GM12878 (cell line): Measurements from ENCODE around the gene RIPPLY3. TPM values are rescaled to one million over a fixed set of nuclear protein-coding genes. Genes with fewer than 3 reads are reported as not detected.

Source experiments
- ATAC-seq: fragments of 200-7000 bp; cut with Tn5 transposase; 3 replicates; pipeline ENCODE4 v1.9.1; 2020; ENCODE audit warnings: mild to moderate bottlenecking, moderate library complexity
- BruUV-seq: library from RNA; stranded (reverse); fragments of 400-500 nt; replicated peaks from 2 replicates; lab custom pipeline; 2021; lab: Mats Ljungman, UMichigan
- CTCF ChIA-PET: fragments of 300-600 bp; sonication (Branson Sonifier 250); formaldehyde crosslinking; extraction: SDS; loops from one replicate; lab custom pipeline; 2021; ENCODE audit warnings: inconsistent platforms; lab: Yijun Ruan, JAX
- POLR2A ChIA-PET: fragments of 350-600 bp; formaldehyde crosslinking; extraction: SDS; loops from one replicate; lab custom pipeline; 2021; ENCODE audit warnings: inconsistent platforms; lab: Charles Lee
- RAD21 ChIA-PET: fragments of 300-600 bp; sonication (Branson Sonifier 250); formaldehyde crosslinking; loops from one replicate; lab custom pipeline; 2023; ENCODE audit warnings: antibody characterized with exemption; ENCODE audit not compliant: unreplicated experiment; lab: Charles Lee
- SMC1A ChIA-PET: fragments of 300-600 bp; sonication (Branson Sonifier 250); formaldehyde crosslinking; loops from one replicate; lab custom pipeline; 2023; ENCODE audit not compliant: unreplicated experiment, uncharacterized antibody; lab: Charles Lee
- DNase-seq: peaks from one replicate; pipeline ENCODE4 v3.0.0-alpha.2; 2011; ENCODE audit warnings: low read depth, low spot score
- FAIRE-seq: peaks from 3 replicates; lab custom pipeline; 2011; peaks lifted over from hg19 to GRCh38; lab: Jason Lieb, UNC
- H2AFZ ChIP-seq: 2 replicates; pipeline ENCODE4 v1.6.0; 2011; ENCODE audit warnings: low read depth, low read length, control low read depth; ENCODE audit not compliant: control insufficient read depth
- H3K27ac ChIP-seq: 2 replicates; pipeline ENCODE4 v1.5.1; 2011; ENCODE audit warnings: control low read depth; ENCODE audit not compliant: control insufficient read depth, insufficient read depth
- H3K27me3 ChIP-seq, 2 experiments: replicated peaks in 1 of 2; 2 replicates each; pipeline versions ENCODE4 v1.6.0 to v1.6.1; 2011; ENCODE audit warnings: low read length in 1 of 2; ENCODE audit not compliant: control insufficient read depth in 2 of 2, insufficient read depth in 2 of 2
- H3K36me3 ChIP-seq, 2 experiments: 2 replicates each; pipeline ENCODE4 v1.5.1; 2011; ENCODE audit warnings: low read length in 1 of 2; ENCODE audit not compliant: control insufficient read depth in 2 of 2, insufficient read depth in 2 of 2
- H3K4me1 ChIP-seq: 2 replicates; pipeline ENCODE4 v1.6.1; 2011; ENCODE audit warnings: mild to moderate bottlenecking, low read length, moderate library complexity, mixed read lengths; ENCODE audit not compliant: control insufficient read depth, insufficient read depth
- H3K4me2 ChIP-seq: 2 replicates; pipeline ENCODE4 v1.6.0; 2011; ENCODE audit warnings: control low read depth; ENCODE audit not compliant: control insufficient read depth, insufficient read depth
- H3K4me3 ChIP-seq: fragments of 200-600 bp; sonication (generic); 2 replicates; pipeline ENCODE4 v1.5.1; 2016
- H3K79me2 ChIP-seq: 2 replicates; pipeline ENCODE4 v1.6.0; 2011; ENCODE audit warnings: low read length; ENCODE audit not compliant: control insufficient read depth, insufficient read depth
- H3K9ac ChIP-seq: 2 replicates; pipeline ENCODE4 v1.8.0; 2011; ENCODE audit warnings: low read length, control low read depth, mixed read lengths; ENCODE audit not compliant: control insufficient read depth, insufficient read depth
- H3K9me3 ChIP-seq: replicated peaks from 3 replicates; pipeline ENCODE4 v1.5.1; 2011; ENCODE audit warnings: mild to moderate bottlenecking, low read length; ENCODE audit not compliant: control insufficient read depth, insufficient read depth
- H4K20me1 ChIP-seq: 2 replicates; pipeline ENCODE4 v1.6.0; 2011; ENCODE audit not compliant: control insufficient read depth, insufficient read depth
- ASH2L ChIP-seq: fragments of 300-600, 200-600 bp; sonication (generic); IDR thresholded peaks from 2 replicates; pipeline ENCODE4 v1.6.1; 2017; ENCODE audit warnings: low read depth, mild to moderate bottlenecking, borderline replicate concordance
- ATF7 ChIP-seq: fragments of 450-650 bp; IDR thresholded peaks from 2 replicates; pipeline ENCODE4 v1.6.1; 2016; ENCODE audit warnings: low read depth, mild to moderate bottlenecking
- CREM ChIP-seq: IDR thresholded peaks from 2 replicates; pipeline ENCODE4 v1.6.1; 2014; ENCODE audit warnings: antibody characterized with exemption, low read depth
- HDAC6 ChIP-seq: fragments of 200-600 bp; sonication (generic); IDR thresholded peaks from one replicate; pipeline ENCODE4 v1.8.0; 2017; ENCODE audit warnings: antibody characterized with exemption; ENCODE audit not compliant: unreplicated experiment
- JUND ChIP-seq: IDR thresholded peaks from 2 replicates; pipeline ENCODE4 v1.6.1; 2012; ENCODE audit warnings: low read depth, mild to moderate bottlenecking, low read length, improper control_type of control experiment, moderate library complexity
- KAT2A ChIP-seq: conservative IDR thresholded peaks from 2 replicates; pipeline ENCODE4 v1.6.1; 2011; ENCODE audit warnings: low read depth, low read length; ENCODE audit not compliant: control insufficient read depth
- KLF5 ChIP-seq: fragments of 450-650 bp; IDR thresholded peaks from 2 replicates; pipeline ENCODE4 v1.6.1; 2014; ENCODE audit warnings: mild to moderate bottlenecking; ENCODE audit not compliant: partially characterized antibody
- MYC ChIP-seq: IDR thresholded peaks from 2 replicates; pipeline ENCODE4 v1.6.1; 2011; ENCODE audit warnings: mild to moderate bottlenecking, low read length, moderate library complexity, inconsistent platforms; ENCODE audit not compliant: insufficient read depth, insufficient replicate concordance, insufficient read length, severe bottlenecking
- NBN ChIP-seq: fragments of 450-650 bp; IDR thresholded peaks from 2 replicates; pipeline ENCODE4 v1.6.1; 2016
- NFYB ChIP-seq: IDR thresholded peaks from 2 replicates; pipeline ENCODE4 v1.6.1; 2011; ENCODE audit warnings: low read depth, mild to moderate bottlenecking, low read length, improper control_type of control experiment, moderate library complexity; ENCODE audit not compliant: insufficient read depth
- RBBP5 ChIP-seq: fragments of 200-600 bp; sonication (generic); conservative IDR thresholded peaks from 2 replicates; pipeline ENCODE4 v1.6.1; 2016
- RUNX3 ChIP-seq: IDR thresholded peaks from 2 replicates; pipeline ENCODE4 v1.6.1; 2012; ENCODE audit warnings: low read length, inconsistent platforms
- SPI1 ChIP-seq: IDR thresholded peaks from 2 replicates; pipeline ENCODE4 v1.6.1; 2011; ENCODE audit warnings: low read depth, mild to moderate bottlenecking, low read length, moderate library complexity, borderline replicate concordance; ENCODE audit not compliant: insufficient read depth
- TAF1 ChIP-seq: IDR thresholded peaks from 2 replicates; pipeline ENCODE4 v1.6.1; 2011; ENCODE audit warnings: mild to moderate bottlenecking, low read depth, low read length, borderline replicate concordance
- TBL1XR1 ChIP-seq: IDR thresholded peaks from 2 replicates; pipeline ENCODE4 v1.6.1; 2012; ENCODE audit warnings: low read depth, low read length, improper control_type of control experiment
- YBX1 ChIP-seq: fragments of 450-650 bp; IDR thresholded peaks from 2 replicates; pipeline ENCODE4 v1.6.1; 2016; ENCODE audit warnings: antibody characterized with exemption
- WGBS: methylation state at CpG from one replicate; pipeline ENCODE4 v1.1.6; 2016; ENCODE audit warnings: low lambda C conversion rate; ENCODE audit not compliant: insufficient replicate concordance, insufficient coverage; ENCODE audit errors: missing lambda C conversion rate; 5-methylcytosine and 5-hydroxymethylcytosine counted together
- in situ Hi-C: fragments of 300-500 bp; cut with MboI; formaldehyde crosslinking; loops from 9 replicates; pipeline ENCODE4 v1.14.3; 2018; ENCODE audit warnings: mixed read lengths
- intact Hi-C: fragments of 100-400 bp; cut with micrococcal nuclease; formaldehyde crosslinking; loops from one replicate; pipeline ENCODE4 v1.14.2; 2022; ENCODE audit not compliant: unreplicated experiment
- polyA plus RNA-seq, 11 experiments: library from polyadenylated mRNA; depleted of rRNA in 4 of 11; unstranded in 6 of 11; stranded (reverse) in 5 of 11; fragments of >200 nt; fragmentation: Nextera tagmentation in 4 of 11; fragmentation: Illumina TruSeq in 1 of 11; extraction: Ambion mirVana in 4 of 11; extraction: Trizol in 1 of 11; gene quantifications; 1 replicate in 1 of 11; 2 replicates in 10 of 11; pipeline versions ENCODE4 v1.2.1 to v1.2.3, GENCODE V29; 2011 to 2016; ENCODE audit warnings: inconsistent platforms in 2 of 11, missing spikeins in 2 of 11, low read depth in 1 of 11
- total RNA-seq, 4 experiments: library from RNA; depleted of rRNA in 3 of 4; stranded (reverse); fragments of >200 nt in 3 of 4; fragmentation: Illumina TruSeq in 1 of 4; extraction: Trizol in 1 of 4; gene quantifications; 2 replicates each; pipeline versions ENCODE4 v1.2.1 to v1.2.3, GENCODE V29; 2013 to 2021
- TF ChIP-seq, protein P1 (sequence below): fragments of 450-650 bp; IDR thresholded peaks from 2 replicates; pipeline ENCODE4 v1.6.1; 2016; ENCODE audit warnings: mild to moderate bottlenecking, moderate library complexity, borderline replicate concordance

Gene RIPPLY3
- total and polyA plus RNA-seq, 10 of the 15 experiments (the other 5 are each of a cell fraction or from before 2014, with no cell fraction given): not detected

GRCh38 chr21:37008724-37009123 lies 2.2 kb downstream of the RIPPLY3 start:
- in situ Hi-C loops: no loop called here
- no peak for FAIRE-seq

More at GRCh38 chr21:37008724-37009123, 2.2 kb downstream of the RIPPLY3 start:
- ChIA-PET RAD21 (interaction anchor here (1.0 kb wide), 1 partner anchor 33 kb away, joined by 4 read pairs; no protein-coding TSS in a partner anchor), POLR2A (no interaction called here), SMC1A (interaction anchor here (1.6 kb wide), 1 partner anchor 32 kb away, joined by 6 read pairs; no protein-coding TSS in a partner anchor), CTCF (interaction anchor here (0.6 to 0.7 kb wide), 2 partner anchors 8 to 69 kb away, joined by 3 read pairs; no protein-coding TSS in a partner anchor)
- H3K4me1 ChIP-seq: no peaks in the 10 kb centered on the region; the same call in 1 of the 2 replicates
- 62% methylated on average over 11 of the region's 12 CpGs for WGBS
- BruUV-seq: no TSS peak
- H4K20me1 ChIP-seq: no peaks in the 10 kb centered on the region
- no peak overlapping the region for H3K27ac ChIP-seq
- intact Hi-C loops: loop anchor here (1.0 to 2.0 kb wide), 2 partner anchors 31 to 70 kb away; no protein-coding TSS in a partner anchor
- DNase-seq (no peak), ATAC-seq (no peak)
- H3K9me3 ChIP-seq: no peaks in the 10 kb centered on the region; the same call in 2 of the 3 replicates
- H3K4me2 ChIP-seq: no peak overlapping the region
- no peak for TF ChIP-seq TAF1
- no peak for TF ChIP-seq NFYB
- TF ChIP-seq, protein P1, sequence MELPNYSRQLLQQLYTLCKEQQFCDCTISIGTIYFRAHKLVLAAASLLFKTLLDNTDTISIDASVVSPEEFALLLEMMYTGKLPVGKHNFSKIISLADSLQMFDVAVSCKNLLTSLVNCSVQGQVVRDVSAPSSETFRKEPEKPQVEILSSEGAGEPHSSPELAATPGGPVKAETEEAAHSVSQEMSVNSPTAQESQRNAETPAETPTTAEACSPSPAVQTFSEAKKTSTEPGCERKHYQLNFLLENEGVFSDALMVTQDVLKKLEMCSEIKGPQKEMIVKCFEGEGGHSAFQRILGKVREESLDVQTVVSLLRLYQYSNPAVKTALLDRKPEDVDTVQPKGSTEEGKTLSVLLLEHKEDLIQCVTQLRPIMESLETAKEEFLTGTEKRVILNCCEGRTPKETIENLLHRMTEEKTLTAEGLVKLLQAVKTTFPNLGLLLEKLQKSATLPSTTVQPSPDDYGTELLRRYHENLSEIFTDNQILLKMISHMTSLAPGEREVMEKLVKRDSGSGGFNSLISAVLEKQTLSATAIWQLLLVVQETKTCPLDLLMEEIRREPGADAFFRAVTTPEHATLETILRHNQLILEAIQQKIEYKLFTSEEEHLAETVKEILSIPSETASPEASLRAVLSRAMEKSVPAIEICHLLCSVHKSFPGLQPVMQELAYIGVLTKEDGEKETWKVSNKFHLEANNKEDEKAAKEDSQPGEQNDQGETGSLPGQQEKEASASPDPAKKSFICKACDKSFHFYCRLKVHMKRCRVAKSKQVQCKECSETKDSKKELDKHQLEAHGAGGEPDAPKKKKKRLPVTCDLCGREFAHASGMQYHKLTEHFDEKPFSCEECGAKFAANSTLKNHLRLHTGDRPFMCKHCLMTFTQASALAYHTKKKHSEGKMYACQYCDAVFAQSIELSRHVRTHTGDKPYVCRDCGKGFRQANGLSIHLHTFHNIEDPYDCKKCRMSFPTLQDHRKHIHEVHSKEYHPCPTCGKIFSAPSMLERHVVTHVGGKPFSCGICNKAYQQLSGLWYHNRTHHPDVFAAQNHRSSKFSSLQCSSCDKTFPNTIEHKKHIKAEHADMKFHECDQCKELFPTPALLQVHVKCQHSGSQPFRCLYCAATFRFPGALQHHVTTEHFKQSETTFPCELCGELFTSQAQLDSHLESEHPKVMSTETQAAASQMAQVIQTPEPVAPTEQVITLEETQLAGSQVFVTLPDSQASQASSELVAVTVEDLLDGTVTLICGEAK: no peak
- no peak for TF ChIP-seq RUNX3
- no peak for TF ChIP-seq MYC
- TF ChIP-seq CREM: no peak
- no peak for TF ChIP-seq SPI1
- TF ChIP-seq RBBP5: no peak
- TF ChIP-seq HDAC6: no peak
- no peak for TF ChIP-seq JUND
- no peak for TF ChIP-seq NBN
- TF ChIP-seq KLF5: no peak
- TF ChIP-seq KAT2A: no peak
- no peak for TF ChIP-seq YBX1
- TF ChIP-seq TBL1XR1: no peak
- TF ChIP-seq ASH2L: no peak
- no peak for TF ChIP-seq ATF7
- peaks cover 2 to 13% of the 10 kb centered on the region in 2 experiments; a peak in 2 of 4 replicates for H3K27me3 ChIP-seq
- H3K36me3 ChIP-seq: no peaks in the 10 kb centered on the region
- no peak overlapping the region for H3K9ac ChIP-seq
- H3K79me2 ChIP-seq: no peaks in the 10 kb centered on the region
- H3K4me3 ChIP-seq: no peak overlapping the region
- H2AFZ ChIP-seq: no peak overlapping the region
